Fibroblast of pulmonary artery (primary cell): Measurements from ENCODE around the gene CDC37.
A peak's percentile ranks its signal among the peaks of the same experiment; 100 is the strongest.
"Not testable (repeated sequence)": the region's sequence is repeated elsewhere in the genome, so short reads cannot be mapped to it uniquely, and the experiment has no call there.

Experiments
- DNase-seq: peaks from one replicate; pipeline ENCODE4 v3.0.0-alpha.2; 2010; ENCODE audit warnings: low read depth
- H3K4me3 ChIP-seq: replicated peaks from 2 replicates; pipeline ENCODE4 v1.5.1; 2011; ENCODE audit warnings: low read depth, mild to moderate bottlenecking, control low read depth, low read length, moderate library complexity
- TF ChIP-seq, protein P1 (sequence below): IDR thresholded peaks from 2 replicates; pipeline ENCODE4 v1.5.1; 2011; ENCODE audit warnings: mild to moderate bottlenecking, control low read depth, low read length, inconsistent platforms; ENCODE audit errors: missing control alignments

Gene CDC37

DNA sequence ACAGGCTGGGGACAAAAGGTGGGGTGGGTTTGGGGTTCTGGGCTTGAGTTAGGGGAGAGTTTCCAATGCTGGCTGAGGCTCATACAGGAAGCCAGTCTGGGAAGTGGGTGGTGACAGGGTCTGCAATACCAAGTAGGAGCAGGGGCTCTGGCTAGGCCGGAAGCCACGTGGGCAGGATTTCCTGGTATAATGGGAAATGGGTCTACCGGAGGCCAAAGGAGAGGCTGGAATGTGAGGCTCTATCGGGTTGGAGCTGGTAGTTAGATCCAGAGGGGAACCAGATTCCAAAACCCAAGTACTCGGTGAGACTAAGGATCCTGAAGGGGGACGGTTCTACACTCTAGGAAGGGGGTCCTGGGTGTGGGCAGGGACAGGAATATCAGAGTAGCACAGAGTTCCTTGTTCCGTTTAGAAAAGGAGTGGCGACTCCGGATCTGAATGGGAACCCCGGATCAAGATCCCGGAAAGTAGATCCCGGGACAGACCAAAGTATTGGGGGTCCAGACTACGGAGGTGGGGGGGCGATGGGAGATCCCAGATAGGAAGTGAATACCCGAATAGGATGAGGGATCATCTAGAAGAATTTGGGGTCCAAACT is 802 bp downstream of the CDC37 start:
- TF ChIP-seq, protein P1, sequence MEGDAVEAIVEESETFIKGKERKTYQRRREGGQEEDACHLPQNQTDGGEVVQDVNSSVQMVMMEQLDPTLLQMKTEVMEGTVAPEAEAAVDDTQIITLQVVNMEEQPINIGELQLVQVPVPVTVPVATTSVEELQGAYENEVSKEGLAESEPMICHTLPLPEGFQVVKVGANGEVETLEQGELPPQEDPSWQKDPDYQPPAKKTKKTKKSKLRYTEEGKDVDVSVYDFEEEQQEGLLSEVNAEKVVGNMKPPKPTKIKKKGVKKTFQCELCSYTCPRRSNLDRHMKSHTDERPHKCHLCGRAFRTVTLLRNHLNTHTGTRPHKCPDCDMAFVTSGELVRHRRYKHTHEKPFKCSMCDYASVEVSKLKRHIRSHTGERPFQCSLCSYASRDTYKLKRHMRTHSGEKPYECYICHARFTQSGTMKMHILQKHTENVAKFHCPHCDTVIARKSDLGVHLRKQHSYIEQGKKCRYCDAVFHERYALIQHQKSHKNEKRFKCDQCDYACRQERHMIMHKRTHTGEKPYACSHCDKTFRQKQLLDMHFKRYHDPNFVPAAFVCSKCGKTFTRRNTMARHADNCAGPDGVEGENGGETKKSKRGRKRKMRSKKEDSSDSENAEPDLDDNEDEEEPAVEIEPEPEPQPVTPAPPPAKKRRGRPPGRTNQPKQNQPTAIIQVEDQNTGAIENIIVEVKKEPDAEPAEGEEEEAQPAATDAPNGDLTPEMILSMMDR: no peak
- H3K4me3 ChIP-seq: peak overlapping the region; percentile 100
- DNase-seq: peak; percentile 55

- no peak for DNase-seq
- no peak overlapping the region for H3K4me3 ChIP-seq
- TF ChIP-seq, protein P1: no peak
Observed at GRCh38 chr19:10399878-10400277, 3.5 kb downstream of the CDC37 start.

GRCh38 chr19:10399340-10399739 is 4.0 kb downstream of the CDC37 start:
- not testable (repeated sequence) for DNase-seq, H3K4me3 ChIP-seq

- DNase-seq: no peak
- H3K4me3 ChIP-seq: no peak overlapping the region
- TF ChIP-seq, protein P1: no peak
Observed at GRCh38 chr19:10398819-10399218, 4.5 kb downstream of the CDC37 start.

DNA sequence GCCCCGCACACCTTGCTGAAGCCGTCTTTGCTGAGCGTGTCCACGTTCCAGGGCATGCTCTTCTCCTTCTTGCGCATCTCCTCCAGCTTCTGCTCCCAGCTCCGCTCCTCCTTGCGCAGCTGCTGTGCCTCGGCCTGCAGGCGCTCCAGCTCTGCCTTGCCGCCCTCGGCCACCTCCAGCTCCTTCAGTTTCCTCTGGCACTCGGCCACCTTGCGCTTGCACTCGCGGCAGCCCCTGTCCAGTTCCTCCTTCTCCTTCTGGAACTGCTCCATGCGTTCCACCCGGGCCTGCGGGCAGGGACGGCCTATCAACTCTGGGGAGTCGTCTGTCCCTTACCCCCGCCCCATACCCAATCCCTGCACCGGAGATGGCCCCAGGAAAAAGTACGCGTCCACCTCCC is 7.4 kb downstream of the CDC37 start:
- TF ChIP-seq, protein P1: no peak
- H3K4me3 ChIP-seq: no peak overlapping the region
- DNase-seq: no peak

GRCh38 chr19:10395436-10395835 is 7.9 kb downstream of the CDC37 start:
- TF ChIP-seq, protein P1: no peak
- H3K4me3 ChIP-seq: no peak overlapping the region
- DNase-seq: no peak

DNA sequence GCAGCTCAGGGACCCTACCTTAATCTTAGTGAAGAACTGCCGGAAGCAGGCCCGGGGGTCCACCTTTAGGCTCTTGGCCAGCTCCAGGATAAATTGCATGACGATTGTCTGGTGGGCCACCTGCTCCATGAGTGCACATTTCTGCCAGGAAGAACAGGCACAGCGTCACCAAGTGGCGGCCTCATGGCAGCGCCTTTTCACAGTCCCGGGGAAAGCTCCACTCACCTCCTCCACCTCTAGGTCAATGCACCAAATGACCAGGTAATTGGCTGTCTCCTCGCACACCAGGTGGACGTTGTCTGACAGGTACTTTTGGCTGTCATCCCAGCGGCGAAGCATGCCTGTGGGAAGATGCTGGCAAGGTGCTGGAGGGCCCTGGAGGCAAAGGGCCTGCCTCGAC is 8.3 kb downstream of the CDC37 start:
- DNase-seq: no peak
- no peak overlapping the region for H3K4me3 ChIP-seq
- TF ChIP-seq, protein P1: no peak
